ENCODE data around the gene NFAT5. TPM values are rescaled to one million over a fixed set of nuclear protein-coding genes. Genes with fewer than 3 reads are reported as not detected.
A peak's percentile ranks its signal among the peaks of the same experiment; 100 is the strongest.

Gene NFAT5
- total RNA-seq, 3 donors from 2014 or later = 32.8 to 36.4 (median 33.2) TPM

GRCh38 chr16:69672998-69673713, 107.4 kb downstream of the NFAT5 start:
- no peaks in the 10 kb centered on the region for H3K9me3 Mint-ChIP-seq
- no peak for ATAC-seq
- no peak overlapping the region for H3K4me3 Mint-ChIP-seq
- peaks cover 30% of the 10 kb centered on the region for H3K36me3 Mint-ChIP-seq (ENCODE audit: insufficient read depth)
- no peaks in the 10 kb centered on the region for H3K27me3 Mint-ChIP-seq (ENCODE audit: low read depth)
- H3K4me1 Mint-ChIP-seq (ENCODE audit: low read depth) = no peaks in the 10 kb centered on the region
- DNase-seq = no peak

GRCh38 chr16:69680358-69680757, 114.6 kb downstream of the NFAT5 start:
- Mint-ChIP-seq H3K4me3 (no peak overlapping the region), H3K36me3 (ENCODE audit: insufficient read depth) (peaks cover 20% of the 10 kb centered on the region), H3K4me1 (ENCODE audit: low read depth) (no peaks in the 10 kb centered on the region), H3K27me3 (ENCODE audit: low read depth) (no peaks in the 10 kb centered on the region), H3K9me3 (no peaks in the 10 kb centered on the region)
- no peak for DNase-seq
- no peak for ATAC-seq

- Mint-ChIP-seq H3K27me3 (ENCODE audit: low read depth) (no peaks in the 10 kb centered on the region), H3K4me3 (no peak overlapping the region), H3K4me1 (ENCODE audit: low read depth) (peaks cover 9% of the 10 kb centered on the region), H3K9me3 (no peaks in the 10 kb centered on the region), H3K36me3 (ENCODE audit: insufficient read depth) (peaks cover 25% of the 10 kb centered on the region)
- DNase-seq (no peak), ATAC-seq (no peak)
Measured at GRCh38 chr16:69688589-69688988, 122.8 kb downstream of the NFAT5 start.

- Mint-ChIP-seq H3K4me1 (ENCODE audit: low read depth) (peaks cover 9% of the 10 kb centered on the region), H3K36me3 (ENCODE audit: insufficient read depth) (peaks cover 43% of the 10 kb centered on the region), H3K27me3 (ENCODE audit: low read depth) (no peaks in the 10 kb centered on the region), H3K4me3 (no peak overlapping the region), H3K9me3 (no peaks in the 10 kb centered on the region)
- DNase-seq (no peak), ATAC-seq (peak; percentile 76 to 87)
Measured at GRCh38 chr16:69691980-69692911, 126.5 kb downstream of the NFAT5 start.

- ATAC-seq (no peak), DNase-seq (no peak)
- Mint-ChIP-seq H3K4me3 (no peak overlapping the region), H3K9me3 (no peaks in the 10 kb centered on the region), H3K36me3 (ENCODE audit: insufficient read depth) (peaks cover 48% of the 10 kb centered on the region), H3K27me3 (ENCODE audit: low read depth) (no peaks in the 10 kb centered on the region), H3K4me1 (ENCODE audit: low read depth) (peaks cover 9% of the 10 kb centered on the region)
Measured at GRCh38 chr16:69693916-69694315, 128.2 kb downstream of the NFAT5 start.

- no peak overlapping the region for H3K4me3 Mint-ChIP-seq
- peaks cover 30% of the 10 kb centered on the region for H3K36me3 Mint-ChIP-seq (ENCODE audit: insufficient read depth)
- H3K27me3 Mint-ChIP-seq (ENCODE audit: low read depth) = no peaks in the 10 kb centered on the region
- DNase-seq (no peak), ATAC-seq (no peak)
- H3K9me3 Mint-ChIP-seq = no peaks in the 10 kb centered on the region
- no peaks in the 10 kb centered on the region for H3K4me1 Mint-ChIP-seq (ENCODE audit: low read depth)
Measured at GRCh38 chr16:69698404-69698803, 132.6 kb downstream of the NFAT5 start.

GRCh38 chr16:69699915-69700314, 134.1 kb downstream of the NFAT5 start:
- Mint-ChIP-seq H3K4me3 (no peak overlapping the region), H3K36me3 (ENCODE audit: insufficient read depth) (peaks cover 28% of the 10 kb centered on the region), H3K9me3 (no peaks in the 10 kb centered on the region), H3K27me3 (ENCODE audit: low read depth) (no peaks in the 10 kb centered on the region), H3K4me1 (ENCODE audit: low read depth) (no peaks in the 10 kb centered on the region)
- DNase-seq (no peak), ATAC-seq (no peak)

GRCh38 chr16:69701452-69701851, 135.7 kb downstream of the NFAT5 start:
- no peaks in the 10 kb centered on the region for H3K9me3 Mint-ChIP-seq
- H3K27me3 Mint-ChIP-seq (ENCODE audit: low read depth) = no peaks in the 10 kb centered on the region
- H3K4me3 Mint-ChIP-seq = no peak overlapping the region
- DNase-seq = no peak
- H3K4me1 Mint-ChIP-seq (ENCODE audit: low read depth) = no peaks in the 10 kb centered on the region
- ATAC-seq = no peak
- H3K36me3 Mint-ChIP-seq (ENCODE audit: insufficient read depth) = peaks cover 19% of the 10 kb centered on the region

- Mint-ChIP-seq H3K9me3 (no peaks in the 10 kb centered on the region), H3K27me3 (ENCODE audit: low read depth) (no peaks in the 10 kb centered on the region), H3K4me3 (no peak overlapping the region), H3K4me1 (ENCODE audit: low read depth) (no peaks in the 10 kb centered on the region), H3K36me3 (ENCODE audit: insufficient read depth) (peaks cover 17% of the 10 kb centered on the region)
- DNase-seq (no peak), ATAC-seq (no peak)
Measured at GRCh38 chr16:69701866-69702265, 136.1 kb downstream of the NFAT5 start.

GRCh38 chr16:69703638-69704037, 137.9 kb downstream of the NFAT5 start:
- Mint-ChIP-seq H3K4me3 (no peak overlapping the region), H3K9me3 (no peaks in the 10 kb centered on the region), H3K36me3 (ENCODE audit: insufficient read depth) (peaks cover 15% of the 10 kb centered on the region), H3K27me3 (ENCODE audit: low read depth) (no peaks in the 10 kb centered on the region), H3K4me1 (ENCODE audit: low read depth) (no peaks in the 10 kb centered on the region)
- no peak for DNase-seq
- ATAC-seq = no peak

GRCh38 chr16:69706256-69706974, 140.6 kb downstream of the NFAT5 start:
- no peaks in the 10 kb centered on the region for H3K4me1 Mint-ChIP-seq (ENCODE audit: low read depth)

GRCh38 chr16:69706975-69707340, 141.2 kb downstream of the NFAT5 start:
- Mint-ChIP-seq H3K4me1 (ENCODE audit: low read depth) (no peaks in the 10 kb centered on the region), H3K36me3 (ENCODE audit: insufficient read depth) (peaks cover 10% of the 10 kb centered on the region), H3K9me3 (no peaks in the 10 kb centered on the region), H3K27me3 (ENCODE audit: low read depth) (no peaks in the 10 kb centered on the region), H3K4me3 (no peak overlapping the region)
- no peak for DNase-seq
- no peak for ATAC-seq

More at GRCh38 chr16:69706256-69706974, 140.6 kb downstream of the NFAT5 start:
- H3K27me3 Mint-ChIP-seq (ENCODE audit: low read depth) = no peaks in the 10 kb centered on the region
- no peak overlapping the region for H3K4me3 Mint-ChIP-seq
- no peaks in the 10 kb centered on the region for H3K9me3 Mint-ChIP-seq
- DNase-seq = no peak
- no peak for ATAC-seq
- peaks cover 11% of the 10 kb centered on the region for H3K36me3 Mint-ChIP-seq (ENCODE audit: insufficient read depth)

GRCh38 chr16:69707920-69708683, 142.3 kb downstream of the NFAT5 start:
- H3K9me3 Mint-ChIP-seq = no peaks in the 10 kb centered on the region
- DNase-seq (no peak), ATAC-seq (no peak)
- peaks cover 10% of the 10 kb centered on the region for H3K36me3 Mint-ChIP-seq (ENCODE audit: insufficient read depth)
- no peaks in the 10 kb centered on the region for H3K27me3 Mint-ChIP-seq (ENCODE audit: low read depth)
- no peak overlapping the region for H3K4me3 Mint-ChIP-seq
- no peaks in the 10 kb centered on the region for H3K4me1 Mint-ChIP-seq (ENCODE audit: low read depth)
